ENCODE data around the gene GALNT14.

The GALNT14 gene

DNA sequence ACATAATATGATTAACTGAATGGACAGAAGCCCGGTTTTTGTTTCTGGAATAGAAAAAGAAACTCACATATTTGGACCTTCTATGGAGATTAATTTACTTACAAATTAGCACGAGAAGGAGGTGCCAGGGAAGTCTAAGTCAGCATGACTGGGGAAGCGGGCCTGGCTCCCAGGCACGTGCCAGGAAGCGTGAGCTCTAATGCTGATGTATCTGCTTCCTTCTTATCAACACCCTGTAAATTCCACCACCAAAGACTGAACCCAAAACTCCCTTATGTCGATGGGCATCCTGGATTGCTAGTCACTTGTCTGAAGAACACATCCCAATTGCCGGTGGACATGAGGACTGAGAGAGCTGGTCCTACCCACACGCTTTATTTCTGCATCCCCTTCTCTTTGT lies 134.5 kb downstream of the GALNT14 start:
- DNase-seq = no peak

DNA sequence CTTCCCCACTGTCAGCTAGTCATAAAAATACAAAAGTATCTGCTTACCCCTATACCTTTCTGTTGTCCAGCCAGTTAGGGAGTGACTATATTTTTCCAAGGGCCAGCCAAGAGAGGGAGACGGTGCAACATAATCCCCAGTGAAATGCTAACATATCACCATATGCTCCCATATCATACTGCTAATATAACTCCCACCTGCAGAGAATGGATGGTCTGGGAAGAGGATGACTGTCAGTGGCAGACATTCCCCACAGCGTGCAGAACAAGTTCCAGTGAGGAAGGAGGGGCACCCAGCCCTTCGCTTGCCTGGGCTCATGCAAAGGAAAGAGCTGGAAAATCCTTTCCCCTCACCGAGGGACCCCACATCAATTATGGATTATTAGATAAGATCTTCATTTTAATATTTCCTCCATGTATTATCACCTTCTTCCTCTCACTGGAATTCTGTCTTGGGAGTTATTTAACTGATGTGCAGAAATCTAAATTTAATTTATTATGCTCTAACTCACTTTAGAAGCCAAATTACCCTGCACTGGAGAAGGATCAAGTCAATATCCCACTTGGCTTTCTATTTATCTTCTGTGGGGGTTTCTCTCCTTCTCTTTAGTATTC lies 135.6 kb downstream of the GALNT14 start:
- no peak for DNase-seq

DNA sequence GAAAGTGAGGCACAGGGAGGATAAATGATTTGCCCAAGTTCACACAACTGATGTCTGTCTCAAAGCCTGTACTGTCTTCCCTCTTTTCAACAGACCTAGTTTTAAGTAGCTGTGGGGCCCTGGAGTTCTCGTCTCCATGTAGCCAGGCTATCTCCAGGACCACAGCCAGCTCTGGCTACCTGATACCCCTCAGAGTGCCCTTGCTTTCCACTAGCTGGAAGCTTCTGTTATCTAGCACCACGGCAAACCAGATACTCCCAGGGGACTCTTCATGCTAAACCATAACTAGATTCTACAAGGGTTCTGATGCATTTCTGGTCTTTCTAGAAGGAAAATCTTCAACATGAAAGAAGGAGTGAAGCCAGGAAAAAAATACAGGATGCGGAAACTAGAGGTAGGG lies 137.3 kb downstream of the GALNT14 start:
- DNase-seq = peak; percentile 3

DNA sequence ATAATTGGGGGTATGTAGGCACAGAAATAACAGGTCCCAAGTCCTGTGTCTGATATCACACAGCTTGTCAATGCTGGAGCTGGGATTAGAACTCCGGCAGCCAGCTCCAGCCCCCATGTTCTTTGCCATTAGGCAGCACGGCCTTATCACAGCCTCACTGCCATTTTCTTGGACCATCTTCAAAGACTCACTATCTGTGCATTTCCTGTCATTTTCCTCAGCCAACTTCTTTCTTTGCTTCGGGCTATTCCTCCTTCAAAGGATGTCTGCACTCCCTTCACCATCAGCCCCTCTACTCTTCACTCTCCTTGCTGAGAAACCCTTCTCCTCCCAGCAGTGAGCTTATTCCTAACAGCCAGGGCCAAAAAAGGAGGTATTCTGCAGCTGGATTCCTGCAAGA lies 139.6 kb downstream of the GALNT14 start:
- DNase-seq = no peak

DNA sequence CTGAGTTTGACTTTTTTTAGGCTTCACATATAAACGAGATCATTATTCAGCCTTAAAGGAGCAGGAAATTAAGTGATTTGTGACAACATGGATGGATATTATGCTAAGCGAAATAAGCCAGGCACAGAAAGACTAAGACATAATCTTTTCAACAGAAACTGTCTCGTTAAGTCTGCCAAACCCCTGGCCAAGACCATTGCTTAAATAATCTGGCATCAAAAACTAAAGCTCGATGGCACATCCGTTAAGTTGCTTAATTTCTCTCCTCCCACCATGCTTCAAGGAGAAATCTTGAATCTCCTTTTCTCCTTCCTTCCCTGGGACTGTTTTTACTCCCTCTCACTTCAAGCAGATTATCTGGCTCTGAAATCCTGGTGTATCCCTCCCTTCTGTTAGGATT lies 140.3 kb downstream of the GALNT14 start:
- DNase-seq = no peak

DNA sequence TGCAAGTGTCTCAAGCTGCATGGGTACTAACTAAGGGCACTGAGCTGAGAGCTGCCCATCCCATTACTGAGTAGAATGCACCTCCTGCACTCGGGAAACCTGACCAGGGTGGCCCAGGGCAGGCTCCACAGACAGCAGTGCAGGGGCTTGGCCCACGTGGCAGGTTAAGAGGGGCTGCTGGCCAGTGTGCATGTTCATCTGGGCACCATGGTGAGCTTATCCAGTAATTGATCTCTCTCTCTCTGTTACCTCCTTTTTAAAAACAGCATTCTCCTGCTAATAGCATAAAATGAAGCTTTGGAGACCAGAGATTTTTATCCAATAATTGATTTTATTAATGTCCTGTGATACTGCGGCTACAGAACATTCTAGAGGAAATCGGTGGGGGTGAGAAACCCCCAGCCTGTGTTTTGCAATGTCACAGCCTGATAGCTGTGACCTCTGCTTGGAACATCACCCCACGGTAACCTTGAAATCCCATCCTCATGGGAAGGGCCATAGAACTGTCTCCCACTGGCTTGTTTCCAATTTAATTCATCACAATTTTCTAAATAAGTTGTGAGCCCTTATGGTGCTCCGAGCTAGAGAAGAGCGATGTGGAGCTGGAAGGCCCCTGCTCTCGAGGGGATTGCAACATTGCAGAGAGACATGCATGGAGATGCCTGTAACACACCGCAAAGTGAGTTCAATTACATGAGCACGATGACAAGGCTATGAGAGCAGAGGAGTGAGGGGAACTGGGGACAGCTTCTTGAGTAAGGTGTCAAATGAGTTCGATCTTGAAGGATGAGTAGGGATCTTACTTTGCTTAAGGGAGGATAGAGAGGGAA lies 143.8 kb downstream of the GALNT14 start:
- no peak for DNase-seq

DNA sequence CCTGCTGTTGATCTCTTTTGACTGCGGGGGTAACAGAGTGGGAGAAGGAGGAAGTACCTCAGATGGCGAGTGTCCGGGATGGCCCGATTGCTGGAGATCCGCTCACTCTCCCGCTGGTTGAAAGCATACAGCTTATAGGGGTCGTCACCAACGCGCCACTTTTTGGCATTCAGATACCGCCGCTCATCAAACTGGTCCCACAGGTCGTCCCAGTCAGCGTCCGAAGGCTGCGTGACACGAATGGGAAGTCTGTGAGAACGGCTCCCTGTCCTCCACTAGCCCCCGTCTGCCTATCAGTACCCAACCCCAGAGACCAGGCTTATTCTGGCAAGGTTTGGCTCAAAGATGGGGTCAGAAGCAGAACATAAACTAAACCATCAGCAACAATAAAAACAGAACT lies 145.5 kb downstream of the GALNT14 start:
- no peak for DNase-seq

DNA sequence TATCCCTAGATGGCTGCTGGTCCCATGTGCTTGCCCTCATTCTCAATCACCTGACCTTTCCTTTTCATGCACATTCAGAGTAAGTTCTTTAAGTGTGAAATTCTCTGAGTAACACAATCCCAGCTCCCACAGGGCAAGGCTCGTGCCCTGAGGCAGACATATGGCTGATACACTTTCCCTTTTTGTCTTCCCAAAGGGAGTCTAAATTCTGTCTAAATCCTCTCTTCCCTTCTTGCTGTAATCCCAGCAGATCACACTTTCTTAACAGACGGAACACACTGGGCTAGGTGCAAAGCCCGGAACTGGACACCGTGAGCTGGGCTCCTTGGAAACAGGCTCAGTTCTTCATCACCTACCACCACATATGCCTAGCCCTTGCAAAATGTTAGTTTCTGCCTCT lies 147.6 kb downstream of the GALNT14 start:
- no peak for DNase-seq

DNA sequence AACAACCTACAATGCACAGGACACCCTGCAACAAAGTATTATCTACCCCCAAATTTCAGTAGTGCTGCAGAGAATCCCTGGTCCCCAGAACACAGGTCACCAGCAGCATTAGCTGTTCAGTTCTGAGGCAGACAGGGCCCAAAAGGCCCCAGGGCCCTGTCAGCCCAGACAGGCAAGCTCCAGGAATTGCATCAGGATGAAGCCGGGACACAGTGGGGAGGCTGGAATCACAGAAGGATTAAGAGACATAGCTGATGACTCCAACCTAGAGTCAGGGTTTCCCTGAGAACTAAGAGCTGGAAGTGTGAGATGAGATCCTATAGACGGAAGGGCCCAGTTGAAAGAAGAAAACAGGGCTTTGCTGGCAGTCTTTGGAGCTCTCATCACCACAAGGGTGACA lies 148.1 kb downstream of the GALNT14 start:
- no peak for DNase-seq

DNA sequence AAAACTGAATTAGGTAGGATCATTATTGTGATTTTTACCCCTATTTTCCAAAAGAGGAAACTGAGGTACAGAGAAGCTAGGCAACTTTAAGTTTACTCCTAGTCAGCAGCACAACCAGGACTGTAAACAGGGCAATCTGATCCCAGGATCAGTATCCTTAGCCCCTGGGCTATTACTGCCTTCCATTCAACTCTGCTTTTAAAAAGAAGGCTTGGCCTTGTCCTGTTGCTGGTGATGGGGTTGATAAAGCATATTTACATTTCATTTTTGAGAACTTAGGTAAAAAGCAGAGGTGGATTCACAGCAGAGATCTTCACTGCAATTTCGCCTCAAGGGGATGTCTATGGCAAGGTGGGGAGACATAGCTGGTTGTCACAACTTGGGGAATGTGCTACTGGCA lies 148.5 kb downstream of the GALNT14 start:
- no peak for DNase-seq

DNA sequence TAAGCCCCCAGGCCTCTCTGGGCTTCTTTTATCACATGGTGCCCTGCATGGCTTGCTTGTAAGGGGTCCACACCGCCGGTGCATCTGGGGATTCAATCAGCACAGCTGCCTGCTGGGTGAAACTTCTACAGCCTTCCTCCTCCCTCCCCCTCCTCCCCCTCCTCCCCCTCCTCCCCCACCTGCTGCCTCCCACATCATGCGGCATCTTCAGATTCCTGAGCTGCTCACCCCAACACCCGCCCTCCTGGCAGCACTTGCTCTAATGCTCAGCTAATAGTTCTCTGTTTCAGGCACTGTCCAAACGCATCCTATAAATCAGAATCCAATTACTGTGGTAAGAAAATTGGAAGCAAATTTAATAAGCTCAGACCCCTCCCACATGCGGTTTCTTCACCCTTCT lies 150.7 kb downstream of the GALNT14 start:
- no peak for DNase-seq

DNA sequence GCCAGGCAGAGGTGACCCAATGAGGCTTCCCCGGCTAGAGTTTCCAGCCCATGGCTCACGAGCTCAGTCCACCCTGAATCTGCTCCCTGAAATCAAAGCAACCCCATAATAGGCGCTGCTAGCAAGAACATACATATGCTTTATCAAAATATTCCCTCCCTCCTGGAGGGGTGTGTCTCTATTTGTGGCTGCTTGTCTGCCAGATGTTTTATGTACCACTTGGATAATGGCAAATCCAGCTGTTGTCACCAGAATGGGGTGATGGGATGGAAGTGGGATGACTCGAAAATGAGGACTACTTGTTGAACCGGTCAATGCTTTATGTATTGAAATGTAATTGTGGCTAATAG lies 152.0 kb downstream of the GALNT14 start:
- no peak for DNase-seq

DNA sequence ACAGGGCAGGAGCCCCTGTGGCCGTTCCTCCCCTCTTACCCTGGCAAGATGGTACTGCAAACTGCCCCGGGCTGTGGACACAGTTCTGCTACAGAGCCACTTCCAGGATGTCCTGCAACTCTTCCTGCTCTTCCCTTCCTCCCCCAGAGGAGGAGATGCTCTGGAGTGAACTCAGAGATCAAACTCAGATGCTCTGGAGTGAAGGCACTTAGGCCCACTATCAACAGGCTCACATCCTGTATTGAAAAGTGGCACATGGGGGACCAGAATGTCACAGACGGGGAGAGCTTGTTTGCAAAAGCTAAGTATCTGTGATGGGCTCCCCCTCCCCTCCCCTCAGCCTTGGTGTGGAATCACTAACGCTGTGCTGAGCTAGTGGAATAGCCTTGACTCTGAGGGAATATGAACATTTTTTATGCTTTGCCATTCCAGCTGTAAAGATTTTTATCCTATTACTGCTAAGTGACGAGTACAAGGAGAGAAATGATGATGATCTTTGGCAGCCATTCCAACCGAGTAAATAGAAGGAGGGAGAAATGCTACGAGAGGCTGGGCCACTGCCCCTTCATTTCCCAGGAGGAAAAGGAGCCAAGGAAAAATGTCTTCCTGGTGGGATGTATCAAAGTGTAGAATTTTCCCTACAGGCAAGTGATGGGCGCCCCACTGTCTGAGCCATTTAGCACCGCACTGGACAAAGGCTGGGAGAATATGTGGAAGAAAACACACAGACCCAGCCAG lies 152.6 kb downstream of the GALNT14 start:
- no peak for DNase-seq

DNA sequence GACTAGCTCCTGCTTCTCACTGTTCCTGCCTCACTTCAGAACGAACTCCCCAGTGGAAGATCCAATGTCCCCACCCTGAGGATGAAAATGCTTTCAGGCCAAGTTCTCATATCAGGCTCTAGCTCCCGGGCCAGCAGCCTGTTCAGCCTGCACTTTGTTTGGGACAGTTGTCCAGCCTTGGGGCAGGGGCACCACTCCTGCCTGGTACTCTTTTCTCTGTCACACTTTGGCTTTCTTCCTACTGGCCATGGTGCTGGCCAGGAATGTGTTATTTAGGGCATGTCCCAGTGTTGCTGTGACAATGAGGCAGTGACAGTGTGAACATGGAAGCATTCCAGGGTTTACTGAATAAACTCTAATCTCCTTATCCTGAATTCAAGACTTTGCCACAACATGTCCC lies 154.1 kb downstream of the GALNT14 start:
- no peak for DNase-seq

DNA sequence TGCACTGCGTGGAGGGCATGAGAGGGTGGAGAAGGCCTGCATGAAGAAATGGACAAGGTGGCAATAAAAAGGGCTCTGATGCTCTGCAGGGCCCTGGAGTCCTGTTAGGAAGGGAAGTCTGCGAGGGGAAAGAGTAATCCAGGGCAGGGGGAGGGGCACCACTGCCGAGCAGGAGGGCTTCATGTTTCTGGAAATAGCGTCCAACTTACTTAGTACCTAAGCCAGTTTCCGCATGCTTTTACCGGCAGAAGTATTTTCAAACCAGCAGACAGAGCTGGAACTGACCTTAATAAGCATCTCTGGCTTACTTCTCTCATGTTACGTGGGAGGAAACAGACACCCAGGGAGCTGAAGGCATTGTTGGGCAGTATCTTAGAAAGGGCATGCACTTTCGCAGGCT lies 156.7 kb downstream of the GALNT14 start:
- DNase-seq = no peak

DNA sequence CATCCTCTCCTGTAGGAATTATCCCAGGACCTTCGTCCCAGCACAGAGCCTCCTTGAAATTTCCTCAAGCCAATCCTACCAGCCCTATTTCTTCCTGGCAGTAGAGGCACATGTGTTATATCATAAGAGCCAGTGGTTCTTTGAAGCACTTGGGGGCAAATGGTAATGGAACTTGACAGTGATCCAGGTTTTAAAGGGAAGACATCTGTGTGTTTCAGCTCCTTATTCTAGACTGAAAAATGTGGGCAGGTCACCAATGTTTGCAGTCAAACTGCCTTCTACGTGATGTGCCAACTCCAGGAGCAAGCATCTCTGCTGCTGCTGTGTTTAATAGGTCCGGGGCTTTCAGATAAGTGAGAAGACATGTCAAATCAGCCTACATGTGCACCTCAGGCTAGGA lies 157.1 kb downstream of the GALNT14 start:
- no peak for DNase-seq

DNA sequence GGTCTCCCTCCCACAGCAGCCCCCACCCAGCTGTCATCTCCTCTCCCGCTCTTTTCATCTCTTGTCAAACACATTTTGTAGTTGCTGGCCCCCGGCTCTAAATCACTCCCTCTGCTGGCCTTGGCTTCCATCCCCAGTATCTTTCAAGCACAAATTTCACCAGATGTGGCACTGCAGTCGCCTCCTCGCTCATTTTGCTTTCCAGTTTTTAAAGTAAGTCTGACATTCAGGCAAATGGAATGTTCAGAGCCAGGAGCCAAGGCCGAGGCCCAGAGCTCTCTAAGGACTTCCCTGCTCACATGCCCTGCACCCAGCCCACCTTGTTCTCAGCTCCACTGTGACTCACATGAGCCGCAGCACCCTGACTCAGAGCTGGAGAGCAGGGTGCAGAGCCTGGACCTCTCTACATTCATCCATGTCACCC lies 158.4 kb downstream of the GALNT14 start:
- no peak for DNase-seq

DNA sequence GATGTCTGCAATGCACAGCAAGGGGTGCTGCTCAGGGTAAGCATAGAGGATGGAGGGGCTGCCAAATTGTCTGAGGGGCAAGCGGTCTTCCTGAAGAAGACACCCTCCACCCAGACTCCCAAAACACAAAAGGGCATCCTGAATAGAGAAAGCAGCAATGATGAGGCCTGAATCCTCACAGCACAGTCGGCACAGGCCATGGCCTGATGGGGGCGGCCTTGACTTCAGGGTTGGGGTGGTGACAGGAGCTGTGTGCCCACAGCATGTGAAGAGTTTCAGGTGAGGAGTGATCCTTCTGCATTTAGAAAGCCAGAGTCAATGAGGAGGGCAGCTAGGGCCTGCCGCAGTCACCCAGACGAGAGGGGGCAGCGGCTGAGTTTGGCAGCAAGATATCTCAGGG lies 159.4 kb downstream of the GALNT14 start:
- no peak for DNase-seq

DNA sequence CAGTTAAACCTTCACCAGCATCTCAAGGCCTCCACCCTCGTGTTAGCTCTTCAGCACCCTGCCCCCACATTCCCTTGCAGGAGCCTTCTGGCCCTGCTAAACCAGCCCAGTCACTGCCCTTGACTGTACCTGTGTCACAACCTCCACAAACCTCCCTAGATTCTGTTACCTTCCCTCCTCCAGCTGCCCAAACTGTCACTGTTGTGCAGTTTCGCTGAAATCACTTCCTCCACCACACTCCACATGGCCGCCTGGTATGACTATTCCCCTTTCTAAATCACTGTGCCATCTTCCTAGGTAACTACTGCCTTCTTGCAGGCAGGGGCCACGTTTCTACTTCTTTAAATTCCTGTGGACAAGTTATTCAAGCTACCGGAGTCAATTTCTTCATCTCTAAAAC lies 160.2 kb downstream of the GALNT14 start:
- no peak for DNase-seq

DNA sequence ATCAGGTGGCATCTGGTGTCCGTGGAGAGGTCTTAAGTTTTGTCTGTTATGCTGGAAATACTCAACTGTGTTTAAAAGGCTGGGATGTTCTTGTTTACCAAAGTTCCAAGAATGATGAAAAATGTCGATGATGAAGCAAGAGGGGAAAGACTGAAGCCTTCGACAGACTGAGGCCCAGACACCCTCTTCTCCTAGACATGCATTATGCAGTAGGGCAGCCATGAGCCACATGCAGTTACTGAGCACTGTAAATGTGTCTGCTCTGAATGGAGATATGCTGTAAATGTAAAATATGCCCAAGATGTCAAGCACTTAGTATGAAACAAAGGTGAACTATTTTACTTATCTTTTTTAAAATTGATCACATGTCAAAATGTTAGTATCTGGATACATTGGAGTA lies 163.1 kb downstream of the GALNT14 start:
- no peak for DNase-seq

DNA sequence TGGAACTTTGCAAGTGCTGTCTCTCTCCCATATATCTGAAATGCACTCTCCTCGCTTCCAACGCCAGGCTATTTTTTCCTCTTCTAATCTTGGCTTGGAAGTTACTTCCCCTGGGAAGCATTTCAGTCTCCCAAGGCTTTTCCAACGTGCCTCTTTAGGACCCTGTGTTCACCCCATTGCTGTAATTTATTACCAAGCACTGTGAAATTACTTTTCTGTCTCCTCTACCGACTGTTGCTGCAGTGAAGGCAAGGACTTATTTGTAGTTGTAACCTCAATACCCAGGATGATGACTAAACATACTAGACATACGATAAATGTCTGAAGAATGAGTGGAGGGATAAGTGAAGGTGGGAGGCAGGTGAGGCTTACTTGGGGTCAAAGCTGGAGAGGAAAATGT lies 163.7 kb downstream of the GALNT14 start:
- DNase-seq = no peak

DNA sequence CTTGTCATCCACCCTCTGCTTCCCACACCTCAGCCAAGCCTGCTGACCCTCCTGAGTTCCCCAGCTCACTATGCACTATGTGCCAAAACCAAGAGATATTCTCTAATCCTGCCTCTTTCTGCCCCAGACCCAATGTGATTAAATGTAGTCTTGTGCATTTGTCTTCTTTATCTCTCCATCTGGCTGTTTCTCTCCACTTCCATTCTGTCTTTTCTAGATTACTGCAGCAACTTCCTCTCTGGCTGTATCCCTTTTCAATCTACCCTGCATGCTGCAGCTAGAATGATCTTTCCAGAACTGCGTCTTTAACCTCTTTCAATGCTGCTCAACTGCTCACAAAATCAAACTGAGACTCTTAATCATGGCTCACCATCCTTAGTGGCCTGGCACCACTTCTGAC lies 164.1 kb downstream of the GALNT14 start:
- DNase-seq = no peak

DNA sequence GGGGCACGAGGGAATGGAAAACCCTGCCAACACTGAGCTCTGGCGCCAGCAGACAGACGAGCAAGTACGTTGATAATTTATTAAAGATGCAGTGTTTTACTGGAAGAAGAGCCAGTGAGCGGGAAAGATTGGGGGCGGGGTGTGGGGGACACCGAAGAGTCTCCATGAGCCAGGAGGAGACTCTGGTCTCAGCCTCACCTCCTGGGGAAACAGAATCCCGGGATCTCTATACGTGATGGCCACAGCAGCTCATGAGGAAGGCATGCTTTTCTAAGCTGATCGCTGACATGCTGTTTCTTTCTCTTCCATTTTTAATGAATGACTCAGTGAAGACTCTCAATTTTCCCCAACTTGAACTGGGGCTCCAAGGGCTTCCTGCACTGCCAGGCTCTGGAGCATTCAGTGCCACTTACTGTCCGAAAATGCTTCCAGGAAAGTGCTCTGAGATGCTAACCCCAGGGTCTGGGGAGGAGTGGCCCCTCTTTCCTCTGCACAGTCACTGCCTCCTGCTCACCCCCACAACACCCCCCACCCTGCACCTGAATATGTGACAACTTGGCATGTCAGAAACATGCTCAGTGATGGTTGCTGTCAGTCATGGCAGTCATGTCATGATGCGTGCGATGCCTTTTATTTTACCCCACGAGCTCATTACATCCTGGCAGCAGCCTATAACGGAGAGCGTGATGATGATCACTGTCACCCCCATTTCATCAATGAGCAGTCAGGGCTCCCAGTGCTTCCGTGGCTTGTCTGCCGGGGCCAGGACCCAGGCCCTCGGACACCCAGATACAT lies 166.8 kb downstream of the GALNT14 start:
- DNase-seq = no peak
